Mucosa of rectum (tissue), 2 donors: Measurements from ENCODE around the gene CAPN12.

Source experiments
- H3K27ac ChIP-seq, 2 donors: one replicate each; pipeline ENCODE4 v1.7.0; 2013; ENCODE audit warnings: inconsistent platforms in 2 of 2, low read depth in 2 of 2, low read length in 2 of 2
- H3K27me3 ChIP-seq, 2 donors: one replicate each; pipeline ENCODE4 v1.7.0; 2013; ENCODE audit warnings: low read length in 2 of 2; ENCODE audit not compliant: control insufficient read depth in 2 of 2, insufficient read depth in 2 of 2
- H3K36me3 ChIP-seq, 2 donors: one replicate each; pipeline ENCODE4 v1.7.0; 2013; ENCODE audit warnings: low read length in 2 of 2; ENCODE audit not compliant: control insufficient read depth in 2 of 2, insufficient read depth in 2 of 2
- H3K4me1 ChIP-seq, 2 donors: one replicate each; pipeline ENCODE4 v1.7.0; 2013; ENCODE audit warnings: low read length in 2 of 2, mild to moderate bottlenecking in 1 of 2; ENCODE audit not compliant: control insufficient read depth in 2 of 2, insufficient read depth in 2 of 2
- H3K4me3 ChIP-seq, 2 donors: one replicate each; pipeline ENCODE4 v1.7.0; 2013; ENCODE audit warnings: low read length in 2 of 2
- H3K9ac ChIP-seq, 2 donors: one replicate each; pipeline ENCODE4 v1.7.0; 2013; ENCODE audit warnings: low read length in 2 of 2, low read depth in 1 of 2, mild to moderate bottlenecking in 1 of 2
- H3K9me3 ChIP-seq, 2 donors: one replicate each; pipeline ENCODE4 v1.7.0; 2013; ENCODE audit warnings: low read length in 2 of 2; ENCODE audit not compliant: control insufficient read depth in 2 of 2
- donor health status: healthy.
- donor health status: Normal muscosa, but diverticular disease.

CAPN12 gene

GRCh38 chr19:38719761-38720558 lies 24.3 kb downstream of the CAPN12 start:
- Histone ChIP-seq H3K27ac (peak overlapping the region in 1 of 2 donors; percentile 16), H3K9ac (no peak overlapping the region), H3K4me1 (no peaks in the 10 kb centered on the region), H3K9me3 (no peaks in the 10 kb centered on the region), H3K4me3 (no peak overlapping the region), H3K36me3 (peaks cover 89 to 91% of the 10 kb centered on the region in 2 donors), H3K27me3 (no peaks in the 10 kb centered on the region)

- H3K4me1 ChIP-seq, result no peaks in the 10 kb centered on the region
- peak overlapping the region in 1 of 2 donors; percentile 16 for H3K27ac ChIP-seq
- H3K9me3 ChIP-seq, result no peaks in the 10 kb centered on the region
- H3K9ac ChIP-seq, result no peak overlapping the region
- H3K4me3 ChIP-seq, result no peak overlapping the region
- no peaks in the 10 kb centered on the region for H3K27me3 ChIP-seq
- peaks cover 88 to 91% of the 10 kb centered on the region in 2 donors for H3K36me3 ChIP-seq
These were observed 25.3 kb downstream of the CAPN12 start for GRCh38 chr19:38718747-38719543.

- Histone ChIP-seq H3K27ac (no peak overlapping the region), H3K27me3 (no peaks in the 10 kb centered on the region), H3K4me1 (no peaks in the 10 kb centered on the region), H3K4me3 (no peak overlapping the region), H3K9me3 (no peaks in the 10 kb centered on the region), H3K36me3 (peaks cover 88 to 90% of the 10 kb centered on the region in 2 donors), H3K9ac (no peak overlapping the region)
These were observed 26.4 kb downstream of the CAPN12 start for GRCh38 chr19:38717855-38718254.

GRCh38 chr19:38717051-38717450 lies 27.2 kb downstream of the CAPN12 start:
- Histone ChIP-seq H3K27me3 (no peaks in the 10 kb centered on the region), H3K9me3 (no peaks in the 10 kb centered on the region), H3K9ac (no peak overlapping the region), H3K4me3 (no peak overlapping the region), H3K36me3 (peaks cover 82 to 89% of the 10 kb centered on the region in 2 donors), H3K4me1 (no peaks in the 10 kb centered on the region), H3K27ac (no peak overlapping the region)

DNA sequence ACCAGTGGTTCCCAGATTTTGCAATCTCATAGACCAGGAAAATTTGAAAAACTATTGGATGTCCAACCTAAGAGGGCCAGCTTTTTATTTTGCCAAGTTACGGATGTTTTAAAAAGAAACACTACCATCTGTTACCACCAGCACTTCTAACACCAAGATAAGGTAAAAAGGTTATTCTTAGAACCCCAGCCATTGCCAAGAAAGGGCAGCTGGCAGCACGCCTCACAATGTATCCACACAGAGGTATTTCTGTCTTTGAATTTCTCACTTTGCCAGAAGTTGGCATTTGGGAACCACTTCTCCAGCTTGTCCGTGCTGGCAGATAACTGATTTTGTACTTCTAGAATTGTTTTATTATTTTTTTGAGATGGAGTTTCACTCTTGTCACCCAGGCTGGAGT lies 28.7 kb downstream of the CAPN12 start:
- peaks cover 0 to 7% of the 10 kb centered on the region in 2 donors for H3K4me1 ChIP-seq
- no peak overlapping the region for H3K27ac ChIP-seq
- no peaks in the 10 kb centered on the region for H3K27me3 ChIP-seq
- peaks cover 82 to 89% of the 10 kb centered on the region in 2 donors for H3K36me3 ChIP-seq
- no peak overlapping the region for H3K4me3 ChIP-seq
- H3K9ac ChIP-seq, result no peak overlapping the region
- H3K9me3 ChIP-seq, result no peaks in the 10 kb centered on the region

DNA sequence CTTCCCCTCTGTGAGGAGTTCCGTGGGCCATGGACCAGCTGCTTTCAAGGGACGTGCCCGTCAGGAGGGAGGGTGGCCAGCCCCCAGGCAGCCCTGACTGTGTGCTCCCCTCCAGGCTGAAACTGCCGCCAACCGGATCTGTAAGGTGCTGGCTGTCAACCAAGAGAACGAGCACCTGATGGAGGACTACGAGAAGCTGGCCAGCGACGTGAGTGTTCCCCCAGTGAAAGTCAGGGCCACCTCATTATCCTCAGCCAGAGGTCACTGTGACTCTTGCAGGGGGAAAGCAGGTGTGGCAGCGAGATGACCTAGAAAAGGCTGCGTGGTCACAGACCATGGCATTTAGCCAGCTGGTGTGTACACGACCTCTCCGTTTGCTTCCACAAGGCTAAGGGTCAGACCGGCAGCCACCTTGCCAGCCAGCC lies 29.9 kb downstream of the CAPN12 start:
- Histone ChIP-seq H3K36me3 (peaks cover 83 to 90% of the 10 kb centered on the region in 2 donors), H3K27me3 (no peaks in the 10 kb centered on the region), H3K4me1 (peaks cover 0 to 7% of the 10 kb centered on the region in 2 donors), H3K4me3 (no peak overlapping the region), H3K9me3 (no peaks in the 10 kb centered on the region), H3K27ac (no peak overlapping the region), H3K9ac (no peak overlapping the region)

DNA sequence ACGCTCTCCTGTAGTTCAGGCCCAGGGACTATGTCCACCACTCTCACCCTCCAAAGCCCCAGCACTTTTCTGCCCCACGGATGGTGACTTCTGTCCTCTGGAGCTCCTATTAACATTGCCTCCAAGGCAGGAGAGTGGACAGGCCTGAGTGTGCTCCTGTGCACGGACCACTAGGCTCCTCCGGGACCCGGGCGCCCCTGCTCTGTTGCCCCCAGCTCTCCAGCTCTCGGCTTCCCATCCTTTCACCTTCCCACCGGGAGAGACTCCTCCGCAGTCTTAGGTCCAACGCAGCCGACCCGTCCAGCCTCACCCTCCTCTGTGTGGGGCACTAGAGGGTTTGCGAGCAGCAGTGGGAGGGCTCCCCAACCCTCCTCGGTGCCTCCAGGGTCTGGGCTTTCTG lies 30.4 kb downstream of the CAPN12 start:
- Histone ChIP-seq H3K36me3 (peaks cover 83 to 90% of the 10 kb centered on the region in 2 donors), H3K9ac (no peak overlapping the region), H3K4me1 (peaks cover 0 to 7% of the 10 kb centered on the region in 2 donors), H3K27me3 (no peaks in the 10 kb centered on the region), H3K9me3 (no peaks in the 10 kb centered on the region), H3K4me3 (no peak overlapping the region), H3K27ac (no peak overlapping the region)

GRCh38 chr19:38713227-38713649 lies 31.0 kb downstream of the CAPN12 start:
- Histone ChIP-seq H3K4me3 (no peak overlapping the region), H3K4me1 (peaks cover 0 to 7% of the 10 kb centered on the region in 2 donors), H3K27ac (no peak overlapping the region), H3K27me3 (no peaks in the 10 kb centered on the region), H3K9me3 (no peaks in the 10 kb centered on the region), H3K9ac (no peak overlapping the region), H3K36me3 (peaks cover 82 to 91% of the 10 kb centered on the region in 2 donors)

DNA sequence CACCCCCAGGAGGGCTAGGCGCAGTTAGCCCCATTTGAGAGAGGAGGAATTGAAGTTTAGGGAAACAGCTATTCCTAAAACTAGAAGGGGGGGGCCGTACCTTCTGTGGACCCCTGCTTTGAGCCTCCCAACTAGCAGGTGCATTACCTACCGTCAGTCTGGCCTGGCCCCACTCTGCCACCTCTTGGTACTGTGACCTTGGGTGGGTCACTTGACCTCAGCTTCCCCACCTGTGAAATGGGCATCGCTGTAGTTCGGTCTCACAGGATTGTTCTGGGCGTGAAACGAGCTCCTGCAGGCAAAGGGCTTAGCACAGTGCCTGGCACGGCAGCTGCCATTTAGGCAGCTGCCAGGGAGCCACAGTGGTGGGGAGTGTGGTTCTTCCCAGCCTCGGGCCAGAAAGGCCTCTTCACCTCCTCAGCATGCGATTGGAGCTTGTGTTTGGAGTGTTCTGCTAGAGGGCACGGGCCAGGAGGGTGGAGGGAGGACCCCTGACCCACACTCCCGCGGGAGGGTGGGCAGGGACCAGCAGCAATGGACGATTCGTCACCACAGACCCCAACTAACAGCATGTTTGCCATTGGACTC lies 32.0 kb downstream of the CAPN12 start:
- Histone ChIP-seq H3K27me3 (no peaks in the 10 kb centered on the region), H3K9me3 (no peaks in the 10 kb centered on the region), H3K4me3 (no peak overlapping the region), H3K9ac (no peak overlapping the region), H3K36me3 (peaks cover 83 to 92% of the 10 kb centered on the region in 2 donors), H3K4me1 (peaks cover 6 to 7% of the 10 kb centered on the region in 2 donors), H3K27ac (peak overlapping the region in 1 of 2 donors; percentile 23)

DNA sequence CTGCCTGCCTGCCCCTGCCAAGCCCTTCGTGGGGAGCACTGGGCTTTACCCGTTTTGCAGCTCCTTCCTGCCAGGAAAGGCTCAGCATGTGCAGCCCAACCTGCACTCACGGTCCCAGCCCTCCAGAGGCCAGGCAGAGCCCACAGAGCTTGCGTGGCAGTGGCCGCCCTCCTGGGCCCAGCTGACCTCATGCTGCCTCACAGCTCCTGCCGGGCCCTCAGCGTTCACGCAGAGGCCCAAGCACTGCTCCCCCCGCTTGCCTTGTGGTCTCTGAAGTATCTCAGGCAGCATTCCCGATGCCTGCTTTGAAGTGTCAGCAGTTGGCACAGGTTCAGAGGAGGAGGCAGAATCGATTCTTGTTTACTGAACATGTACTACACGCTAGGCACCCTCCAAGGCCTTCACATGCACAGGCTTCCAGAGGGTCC lies 32.5 kb downstream of the CAPN12 start:
- Histone ChIP-seq H3K9ac (no peak overlapping the region), H3K9me3 (no peaks in the 10 kb centered on the region), H3K27me3 (no peaks in the 10 kb centered on the region), H3K27ac (peak overlapping the region in 1 of 2 donors; percentile 23), H3K4me1 (peaks cover 7 to 11% of the 10 kb centered on the region in 2 donors), H3K36me3 (peaks cover 83 to 92% of the 10 kb centered on the region in 2 donors), H3K4me3 (no peak overlapping the region)
